ENCODE results near the gene AMZ1. TPM values are rescaled to one million over a fixed set of nuclear protein-coding genes. Genes with fewer than 3 reads are reported as not detected.

The AMZ1 gene
- total RNA-seq, 4 donors from 2014 or later = 0.35 to 4.6 (median 4.4) TPM; not detected in 1

- TF ChIP-seq CTCF (IDR thresholded peaks at IDR 0.05) = no peak
- TF ChIP-seq POLR2A (IDR thresholded peaks at IDR 0.05) = no peak
- DNase-seq = no peak
- Histone ChIP-seq H3K9me3 (no peaks in the 10 kb centered on the region), H3K27ac (no peak overlapping the region), H3K36me3 (no peaks in the 10 kb centered on the region), H3K4me1 (no peaks in the 10 kb centered on the region), H3K4me3 (no peak overlapping the region), H3K27me3 (no peaks in the 10 kb centered on the region)
- intact Hi-C loops (cut with DNase I; ENCODE audit: low total_unique reads) = no loop called here
Measured at GRCh38 chr7:2699289-2699620, 11.3 kb downstream of the AMZ1 start.

- no peak overlapping the region for H3K27ac ChIP-seq
- H3K36me3 ChIP-seq = no peaks in the 10 kb centered on the region
- intact Hi-C loops (cut with DNase I; ENCODE audit: low total_unique reads) = no loop called here
- H3K4me1 ChIP-seq = no peaks in the 10 kb centered on the region
- no peaks in the 10 kb centered on the region for H3K27me3 ChIP-seq
- no peak for TF ChIP-seq CTCF (IDR thresholded peaks at IDR 0.05)
- TF ChIP-seq POLR2A (IDR thresholded peaks at IDR 0.05) = no peak
- no peak for DNase-seq
- no peak overlapping the region for H3K4me3 ChIP-seq
- no peaks in the 10 kb centered on the region for H3K9me3 ChIP-seq
Measured at GRCh38 chr7:2700141-2700850, 12.3 kb downstream of the AMZ1 start.

GRCh38 chr7:2701424-2701823 lies 13.4 kb downstream of the AMZ1 start:
- TF ChIP-seq CTCF (IDR thresholded peaks at IDR 0.05) (no peak), POLR2A (IDR thresholded peaks at IDR 0.05) (no peak)
- no peaks in the 10 kb centered on the region for H3K27me3 ChIP-seq
- no peak for DNase-seq
- H3K4me3 ChIP-seq = no peak overlapping the region
- H3K4me1 ChIP-seq = no peaks in the 10 kb centered on the region
- H3K36me3 ChIP-seq = no peaks in the 10 kb centered on the region
- H3K27ac ChIP-seq = no peak overlapping the region
- intact Hi-C loops (cut with DNase I; ENCODE audit: low total_unique reads) = no loop called here
- no peaks in the 10 kb centered on the region for H3K9me3 ChIP-seq

GRCh38 chr7:2701832-2702593 lies 14.0 kb downstream of the AMZ1 start:
- peak in 1 of 2 donors; percentile 42 for DNase-seq
- no peak for TF ChIP-seq POLR2A (IDR thresholded peaks at IDR 0.05)
- intact Hi-C loops (cut with DNase I; ENCODE audit: low total_unique reads) = no loop called here
- no peaks in the 10 kb centered on the region for H3K4me1 ChIP-seq
- no peak overlapping the region for H3K27ac ChIP-seq
- no peaks in the 10 kb centered on the region for H3K9me3 ChIP-seq
- H3K27me3 ChIP-seq = no peaks in the 10 kb centered on the region
- no peaks in the 10 kb centered on the region for H3K36me3 ChIP-seq
- no peak overlapping the region for H3K4me3 ChIP-seq

GRCh38 chr7:2702594-2702957 lies 14.6 kb downstream of the AMZ1 start:
- TF ChIP-seq POLR2A (IDR thresholded peaks at IDR 0.05) = no peak
- no peak for TF ChIP-seq CTCF (IDR thresholded peaks at IDR 0.05)
- H3K27me3 ChIP-seq = no peaks in the 10 kb centered on the region
- no peak overlapping the region for H3K27ac ChIP-seq
- no peak for DNase-seq
- H3K4me3 ChIP-seq = no peak overlapping the region
- intact Hi-C loops (cut with DNase I; ENCODE audit: low total_unique reads) = no loop called here
- no peaks in the 10 kb centered on the region for H3K36me3 ChIP-seq
- H3K4me1 ChIP-seq = no peaks in the 10 kb centered on the region
- no peaks in the 10 kb centered on the region for H3K9me3 ChIP-seq
